K562 (cell line): ENCODE results near the gene BRD3. TPM values are rescaled to one million over a fixed set of nuclear protein-coding genes. Genes with fewer than 3 reads are reported as not detected.

ENCODE experiments used
- ATAC-seq: fragments of 200-7000 bp; cut with Tn5 transposase; 3 replicates; pipeline ENCODE4 v1.9.1; 2020; ENCODE audit warnings: moderate library complexity
- BruUV-seq: library from RNA; stranded (reverse); fragments of 400-500 nt; replicated peaks from 2 replicates; lab custom pipeline; 2021; lab: Mats Ljungman, UMichigan
- CTCF ChIA-PET: fragments of 300-600 bp; formaldehyde crosslinking; extraction: SDS; loops from one replicate; lab custom pipeline; 2021; ENCODE audit warnings: low intra/inter-chr PET ratio; lab: Yijun Ruan, JAX
- POLR2A ChIA-PET: fragments of 300-600, 350-650 bp; sonication (Branson Sonifier 250); formaldehyde crosslinking; extraction: SDS; loops from one replicate; lab custom pipeline; 2021; ENCODE audit warnings: antibody characterized with exemption, inconsistent platforms; lab: Yijun Ruan, JAX
- DNase-seq, 4 experiments: peaks; one replicate each; pipeline versions ENCODE4 v3.0.0 to v3.0.0-alpha.2; 2011 to 2018; ENCODE audit warnings: low spot score in 3 of 4, mixed read lengths in 3 of 4; ENCODE audit errors: extremely low read depth in 1 of 4
- FAIRE-seq: peaks from 2 replicates; lab custom pipeline; 2011; peaks lifted over from hg19 to GRCh38; lab: Jason Lieb, UNC
- H2AFZ ChIP-seq: 2 replicates; pipeline ENCODE4 v1.6.0; 2011; ENCODE audit warnings: low read depth, low read length, control low read depth, inconsistent platforms
- H3K27ac ChIP-seq: fragments of 200-600 bp; 3 replicates; pipeline ENCODE4 v1.8.0; 2011; ENCODE audit warnings: low read depth, mild to moderate bottlenecking, control low read depth, inconsistent platforms, low read length, moderate library complexity, mixed read lengths; ENCODE audit errors: extremely low read depth
- H3K27me3 ChIP-seq, 2 experiments: fragments of 300-600 bp in 1 of 2; 2 replicates in 1 of 2; 3 replicates in 1 of 2; pipeline versions ENCODE4 v1.6.0 to v1.8.0; 2011; ENCODE audit warnings: inconsistent platforms in 2 of 2, low read length in 2 of 2, mild to moderate bottlenecking in 1 of 2, mixed read lengths in 1 of 2, moderate library complexity in 1 of 2; ENCODE audit not compliant: control insufficient read depth in 2 of 2, insufficient read depth in 2 of 2
- H3K36me3 ChIP-seq: fragments of 300-600 bp; 3 replicates; pipeline ENCODE4 v1.8.0; 2011; ENCODE audit warnings: mild to moderate bottlenecking, low read length, inconsistent platforms; ENCODE audit not compliant: control insufficient read depth, insufficient read depth
- H3K4me1 ChIP-seq, 2 experiments: fragments of 200-600 bp in 1 of 2; replicated peaks in 1 of 2; 2 replicates in 1 of 2; 3 replicates in 1 of 2; pipeline versions ENCODE4 v1.5.1 to v1.8.0; 2011; ENCODE audit warnings: inconsistent platforms in 2 of 2, low read length in 2 of 2, mild to moderate bottlenecking in 1 of 2, mixed read lengths in 1 of 2, moderate library complexity in 1 of 2; ENCODE audit not compliant: control insufficient read depth in 2 of 2, insufficient read depth in 2 of 2
- H3K4me2 ChIP-seq: 2 replicates; pipeline ENCODE4 v1.6.1; 2011; ENCODE audit warnings: low read length, control low read depth, inconsistent platforms, mixed read lengths; ENCODE audit not compliant: insufficient read depth
- H3K4me3 ChIP-seq: fragments of 200-600 bp; sonication (generic), shearing (Covaris generic); 2 replicates; pipeline ENCODE4 v1.5.1; 2016; ENCODE audit warnings: control low read depth, inconsistent platforms
- H3K79me2 ChIP-seq: fragments of 200-600 bp; 3 replicates; pipeline ENCODE4 v1.8.0; 2011; ENCODE audit warnings: low read length, inconsistent platforms; ENCODE audit not compliant: control insufficient read depth, insufficient read depth
- H3K9ac ChIP-seq, 2 experiments: 2 replicates each; pipeline versions ENCODE4 v1.6.0 to v1.6.1; 2011; ENCODE audit warnings: low read depth in 2 of 2, low read length in 2 of 2, control low read depth in 1 of 2, inconsistent platforms in 1 of 2, mild to moderate bottlenecking in 1 of 2, mixed read lengths in 1 of 2; ENCODE audit not compliant: insufficient read depth in 1 of 2
- H3K9me1 ChIP-seq: one replicate; pipeline ENCODE4 v1.6.0; 2011; ENCODE audit warnings: inconsistent platforms, mild to moderate bottlenecking, low read length, moderate library complexity; ENCODE audit not compliant: control insufficient read depth, insufficient read depth
- H3K9me3 ChIP-seq: replicated peaks from 2 replicates; pipeline ENCODE4 v1.5.1; 2011; ENCODE audit warnings: low read depth, low read length, inconsistent platforms; ENCODE audit not compliant: control insufficient read depth, insufficient read depth
- H4K20me1 ChIP-seq: replicated peaks from 2 replicates; pipeline ENCODE4 v1.6.1; 2011; ENCODE audit warnings: low read length, inconsistent platforms, mixed read lengths; ENCODE audit not compliant: control insufficient read depth, insufficient read depth
- ATF2 ChIP-seq: sonication (generic); formaldehyde crosslinking; IDR thresholded peaks from 2 replicates; pipeline ENCODE4 v1.8.1; 2022; ENCODE audit warnings: missing genetic modification reagents
- BRD9 ChIP-seq: fragments of 450-650 bp; IDR thresholded peaks from 2 replicates; pipeline ENCODE4 v1.6.1; 2018; ENCODE audit warnings: low read depth; ENCODE audit not compliant: partially characterized antibody
- CREB3L1 ChIP-seq: fragments of 450-650 bp; IDR thresholded peaks from 2 replicates; pipeline ENCODE4 v1.6.1; 2014; ENCODE audit warnings: low read depth, mild to moderate bottlenecking, moderate library complexity, borderline replicate concordance
- CUX1 ChIP-seq: fragments of 200-800 bp; sonication (Bioruptor generic); IDR thresholded peaks from 2 replicates; pipeline ENCODE4 v1.6.1; 2016; ENCODE audit warnings: missing genetic modification characterization, missing compliant biosample characterization
- DIDO1 ChIP-seq: fragments of 450-650 bp; IDR thresholded peaks from 2 replicates; pipeline ENCODE4 v1.6.1; 2016; ENCODE audit warnings: low read depth, missing biosample characterization, missing genetic modification characterization
- NR3C1 ChIP-seq: sonication (generic); formaldehyde crosslinking; IDR thresholded peaks from 2 replicates; pipeline ENCODE4 v1.8.1; 2022; ENCODE audit warnings: missing genetic modification reagents
- ZBED1 ChIP-seq: IDR thresholded peaks from 2 replicates; pipeline ENCODE4 v1.6.1; 2014
- ZKSCAN8 ChIP-seq: fragments of 200-800 bp; sonication (Bioruptor generic); IDR thresholded peaks from 2 replicates; pipeline ENCODE4 v1.6.1; 2016; ENCODE audit warnings: missing genetic modification characterization, missing compliant biosample characterization
- ZNF224 ChIP-seq: sonication (generic); formaldehyde crosslinking; IDR thresholded peaks from 2 replicates; pipeline ENCODE4 v1.8.0; 2022; ENCODE audit warnings: mild to moderate bottlenecking, missing genetic modification reagents
- WGBS: fragments of 100-300 bp; shearing (Covaris generic); methylation state at CpG from one replicate; pipeline ENCODE4 v1.1.6; 2016; ENCODE audit warnings: low coverage, mixed read lengths; ENCODE audit not compliant: insufficient coverage; ENCODE audit errors: missing lambda C conversion rate; 5-methylcytosine and 5-hydroxymethylcytosine counted together
- in situ Hi-C: fragments of 300-500 bp; cut with MboI; formaldehyde crosslinking; loops from 4 replicates; pipeline ENCODE4 v1.15.0; 2018; ENCODE audit warnings: inconsistent platforms, mixed read lengths
- intact Hi-C: fragments of 100-400 bp; cut with micrococcal nuclease; formaldehyde crosslinking; loops from 2 replicates; pipeline ENCODE4 v1.14.2; 2022
- polyA plus RNA-seq, 8 experiments: library from polyadenylated mRNA; depleted of rRNA in 4 of 8; stranded (reverse) in 5 of 8; unstranded in 3 of 8; fragments of >200 nt; fragmentation: Nextera tagmentation in 2 of 8; fragmentation: Illumina TruSeq in 1 of 8; extraction: Ambion mirVana in 2 of 8; extraction: Trizol in 1 of 8; gene quantifications; 2 replicates each; pipeline versions ENCODE4 v1.2.1 to v1.2.3, GENCODE V29; 2011 to 2014; ENCODE audit warnings: inconsistent platforms in 1 of 8, missing spikeins in 1 of 8
- total RNA-seq, 7 experiments: library from RNA; depleted of rRNA in 6 of 7; stranded (reverse); fragments of >200 nt in 6 of 7; fragmentation: Illumina TruSeq in 2 of 7; extraction: Trizol in 2 of 7; gene quantifications; 2 replicates each; pipeline versions ENCODE4 v1.2.1 to v1.2.3, GENCODE V29; 2011 to 2021; ENCODE audit warnings: low replicate concordance in 1 of 7
- TF ChIP-seq, protein P1 (sequence below): fragments of 250-450 bp; sonication (Bioruptor Pico); IDR thresholded peaks from 2 replicates; pipeline ENCODE4 v1.8.0; 2021; ENCODE audit warnings: borderline replicate concordance, mild to moderate bottlenecking, moderate library complexity; ENCODE audit not compliant: poor library complexity, severe bottlenecking
- TF ChIP-seq, protein P2 (sequence below): sonication (generic); formaldehyde crosslinking; IDR thresholded peaks from 2 replicates; pipeline ENCODE4 v1.8.0; 2022; ENCODE audit warnings: mild to moderate bottlenecking, missing genetic modification reagents, borderline replicate concordance

Gene BRD3
- total and polyA plus RNA-seq, 9 of the 15 experiments (the other 6 are each of a cell fraction or from before 2014, with no cell fraction given): 0.82 to 37.1 (median 4.2) TPM

DNA sequence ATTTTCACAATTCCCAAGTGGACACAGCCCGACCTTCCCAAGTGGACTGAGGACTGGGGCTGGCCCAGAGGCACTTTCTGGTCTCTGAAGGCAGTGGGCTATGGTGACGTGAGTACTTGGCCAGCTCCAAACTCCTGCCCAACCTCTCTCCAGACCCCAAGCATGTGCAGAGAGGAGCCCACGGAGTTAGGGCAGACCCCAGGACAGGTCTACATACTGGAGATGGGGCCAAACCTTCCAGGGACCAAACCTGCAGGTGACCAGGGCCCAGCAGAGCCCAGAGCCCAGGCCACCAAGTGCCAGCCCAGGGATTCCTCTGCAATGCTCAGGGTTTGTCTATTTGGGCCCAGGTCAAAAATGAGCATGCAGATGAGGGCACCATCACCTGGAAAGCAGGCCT is 15.3 kb downstream of the BRD3 start:
- DNase-seq: no peak
- Histone ChIP-seq H3K27me3 (no peaks in the 10 kb centered on the region), H3K9ac (no peak overlapping the region; a peak in 1 of 4 replicates), H3K4me2 (no peak overlapping the region), H3K9me3 (no peaks in the 10 kb centered on the region), H3K79me2 (peaks cover 16% of the 10 kb centered on the region), H4K20me1 (peaks cover 8% of the 10 kb centered on the region; the same call in 1 of the 2 replicates), H3K36me3 (peaks cover 49% of the 10 kb centered on the region; the same call in 1 of the 3 replicates), H2AFZ (no peak overlapping the region), H3K4me3 (no peak overlapping the region), H3K4me1 (peaks cover 0 to 52% of the 10 kb centered on the region in 2 experiments; a peak in 2 of 5 replicates), H3K27ac (no peak overlapping the region), H3K9me1 (no peaks in the 10 kb centered on the region)
- ATAC-seq: no peak
- BruUV-seq: no TSS peak
- intact Hi-C loops (no loop called here), in situ Hi-C loops (no loop called here)
- ChIA-PET POLR2A (interaction anchor here (1.2 kb wide), 1 partner anchor 72 kb away, joined by 4 read pairs; no protein-coding TSS in a partner anchor), CTCF (no interaction called here)
- 50% methylated on average over 3 of the region's 3 CpGs for WGBS
- FAIRE-seq: no peak
- TF ChIP-seq DIDO1 (tag) (no peak), ZNF224 (CRISPR knock-in tag) (no peak), ATF2 (CRISPR knock-in tag) (no peak), ZBED1 (no peak), NR3C1 (no peak), ZKSCAN8 (CRISPR knock-in tag) (no peak), CREB3L1 (no peak), BRD9 (no peak), CUX1 (no peak)
- TF ChIP-seq, protein P1, sequence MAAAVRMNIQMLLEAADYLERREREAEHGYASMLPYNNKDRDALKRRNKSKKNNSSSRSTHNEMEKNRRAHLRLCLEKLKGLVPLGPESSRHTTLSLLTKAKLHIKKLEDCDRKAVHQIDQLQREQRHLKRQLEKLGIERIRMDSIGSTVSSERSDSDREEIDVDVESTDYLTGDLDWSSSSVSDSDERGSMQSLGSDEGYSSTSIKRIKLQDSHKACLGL (CRISPR knock-in tag): no peak
- TF ChIP-seq, protein P2, sequence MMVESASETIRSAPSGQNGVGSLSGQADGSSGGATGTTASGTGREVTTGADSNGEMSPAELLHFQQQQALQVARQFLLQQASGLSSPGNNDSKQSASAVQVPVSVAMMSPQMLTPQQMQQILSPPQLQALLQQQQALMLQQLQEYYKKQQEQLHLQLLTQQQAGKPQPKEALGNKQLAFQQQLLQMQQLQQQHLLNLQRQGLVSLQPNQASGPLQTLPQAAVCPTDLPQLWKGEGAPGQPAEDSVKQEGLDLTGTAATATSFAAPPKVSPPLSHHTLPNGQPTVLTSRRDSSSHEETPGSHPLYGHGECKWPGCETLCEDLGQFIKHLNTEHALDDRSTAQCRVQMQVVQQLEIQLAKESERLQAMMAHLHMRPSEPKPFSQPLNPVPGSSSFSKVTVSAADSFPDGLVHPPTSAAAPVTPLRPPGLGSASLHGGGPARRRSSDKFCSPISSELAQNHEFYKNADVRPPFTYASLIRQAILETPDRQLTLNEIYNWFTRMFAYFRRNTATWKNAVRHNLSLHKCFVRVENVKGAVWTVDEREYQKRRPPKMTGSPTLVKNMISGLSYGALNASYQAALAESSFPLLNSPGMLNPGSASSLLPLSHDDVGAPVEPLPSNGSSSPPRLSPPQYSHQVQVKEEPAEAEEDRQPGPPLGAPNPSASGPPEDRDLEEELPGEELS (CRISPR knock-in tag): no peak
